Neural cell (in vitro differentiated cells): ENCODE measurements around the gene ARHGDIB. TPM values are rescaled to one million over a fixed set of nuclear protein-coding genes. Genes with fewer than 3 reads are reported as not detected.

Experiments
- H2AFZ ChIP-seq: fragments of 200-600, 300-800 bp; sonication (generic), shearing (Covaris generic); 2 replicates; pipeline ENCODE4 v1.6.0; 2014; ENCODE audit warnings: low read depth, mild to moderate bottlenecking, antibody characterized with exemption, low read length, moderate library complexity
- H3F3A ChIP-seq: fragments of 200-600 bp; shearing (Covaris generic); 2 replicates; pipeline ENCODE4 v1.6.1; 2016; ENCODE audit warnings: mild to moderate bottlenecking, moderate library complexity, mixed read lengths, antibody characterized with exemption, low read length; ENCODE audit not compliant: insufficient read depth, poor library complexity, severe bottlenecking
- H3K27ac ChIP-seq: fragments of 200-600, 300-800 bp; sonication (generic), shearing (Covaris generic); 2 replicates; pipeline ENCODE4 v1.5.1; 2014; ENCODE audit warnings: mild to moderate bottlenecking, low read length, moderate library complexity
- H3K27me3 ChIP-seq: fragments of 300-800, 200-600 bp; sonication (generic), shearing (Covaris generic); 2 replicates; pipeline ENCODE4 v1.6.0; 2014; ENCODE audit warnings: mild to moderate bottlenecking, low read depth, low read length, moderate library complexity; ENCODE audit not compliant: insufficient read depth
- H3K36me3 ChIP-seq: fragments of 300-800, 200-600 bp; sonication (generic), shearing (Covaris generic); 2 replicates; pipeline ENCODE4 v1.5.1; 2014; ENCODE audit warnings: mild to moderate bottlenecking, antibody characterized with exemption, low read length, moderate library complexity; ENCODE audit not compliant: insufficient read depth
- H3K4me2 ChIP-seq: fragments of 300-800, 200-600 bp; sonication (generic), shearing (Covaris generic); 2 replicates; pipeline ENCODE4 v1.6.0; 2014; ENCODE audit warnings: mild to moderate bottlenecking, low read length
- H3K4me3 ChIP-seq: fragments of 300-800, 200-600 bp; sonication (generic), shearing (Covaris generic); 2 replicates; pipeline ENCODE4 v1.5.1; 2014; ENCODE audit warnings: mild to moderate bottlenecking, low read length, moderate library complexity
- H3K79me2 ChIP-seq: fragments of 200-600 bp; shearing (Covaris generic); replicated peaks from 2 replicates; pipeline ENCODE4 v1.6.0; 2014; ENCODE audit warnings: mild to moderate bottlenecking, low read length, moderate library complexity; ENCODE audit not compliant: insufficient read depth
- H3K9ac ChIP-seq: fragments of 300-800, 200-600 bp; sonication (generic), shearing (Covaris generic); 2 replicates; pipeline ENCODE4 v1.6.1; 2016; ENCODE audit warnings: mild to moderate bottlenecking, low read length, mixed read lengths
- H3K9me2 ChIP-seq: fragments of 200-600 bp; shearing (Covaris generic); 2 replicates; pipeline ENCODE4 v1.6.1; 2016; ENCODE audit warnings: mild to moderate bottlenecking, low read length, mixed read lengths; ENCODE audit not compliant: insufficient read depth
- H3K9me3 ChIP-seq: fragments of 200-600, 300-800 bp; sonication (generic), shearing (Covaris generic); 2 replicates; pipeline ENCODE4 v1.6.1; 2016; ENCODE audit warnings: mild to moderate bottlenecking, mixed run types, low read length, moderate library complexity, mixed read lengths
- H4K20me1 ChIP-seq: fragments of 200-600 bp; shearing (Covaris generic); 2 replicates; pipeline ENCODE4 v1.6.1; 2016; ENCODE audit warnings: mild to moderate bottlenecking, mixed run types; ENCODE audit not compliant: insufficient read depth
- EP300 ChIP-seq: fragments of 450-650 bp; conservative IDR thresholded peaks from 2 replicates; pipeline ENCODE4 v1.6.1; 2014; ENCODE audit warnings: antibody characterized with exemption, mild to moderate bottlenecking, moderate library complexity; ENCODE audit not compliant: poor library complexity, severe bottlenecking
- EZH2 ChIP-seq: fragments of 200-600, 300-800 bp; shearing (Covaris generic), sonication (generic); IDR thresholded peaks from 2 replicates; pipeline ENCODE4 v1.6.1; 2014; ENCODE audit warnings: antibody characterized with exemption, low read length, borderline replicate concordance, mild to moderate bottlenecking; ENCODE audit not compliant: insufficient read depth, poor library complexity, severe bottlenecking
- MXI1 ChIP-seq: fragments of 450-650 bp; conservative IDR thresholded peaks from 2 replicates; pipeline ENCODE4 v1.6.1; 2014; ENCODE audit warnings: antibody characterized with exemption, mild to moderate bottlenecking; ENCODE audit not compliant: poor library complexity, severe bottlenecking
- POLR2AphosphoS5 ChIP-seq: IDR thresholded peaks from 2 replicates; pipeline ENCODE4 v1.6.1; 2012
- RAD21 ChIP-seq: fragments of 450-650 bp; conservative IDR thresholded peaks from 2 replicates; pipeline ENCODE4 v1.6.1; 2014; ENCODE audit warnings: antibody characterized with exemption, mild to moderate bottlenecking, moderate library complexity
- REST ChIP-seq: IDR thresholded peaks from 2 replicates; pipeline ENCODE4 v1.6.1; 2012; ENCODE audit warnings: borderline replicate concordance
- SMC3 ChIP-seq: fragments of 450-650 bp; conservative IDR thresholded peaks from 2 replicates; pipeline ENCODE4 v1.6.1; 2014; ENCODE audit warnings: antibody characterized with exemption, mild to moderate bottlenecking, moderate library complexity; ENCODE audit not compliant: poor library complexity
- TAF1 ChIP-seq: IDR thresholded peaks from 2 replicates; pipeline ENCODE4 v1.6.1; 2012; ENCODE audit warnings: low read depth
- polyA plus RNA-seq: library from polyadenylated mRNA; depleted of rRNA; stranded (reverse); fragments of >200 nt; gene quantifications from 2 replicates; pipeline ENCODE4 v1.2.3, GENCODE V29; 2014
- TF ChIP-seq, protein P1 (sequence below): fragments of 450-650 bp; IDR thresholded peaks from 2 replicates; pipeline ENCODE4 v1.5.1; 2014; ENCODE audit warnings: antibody characterized with exemption, mild to moderate bottlenecking, moderate library complexity; ENCODE audit not compliant: poor library complexity, severe bottlenecking

Gene ARHGDIB
- polyA plus RNA-seq, 1 donor from 2014 or later = 7.7 TPM

DNA sequence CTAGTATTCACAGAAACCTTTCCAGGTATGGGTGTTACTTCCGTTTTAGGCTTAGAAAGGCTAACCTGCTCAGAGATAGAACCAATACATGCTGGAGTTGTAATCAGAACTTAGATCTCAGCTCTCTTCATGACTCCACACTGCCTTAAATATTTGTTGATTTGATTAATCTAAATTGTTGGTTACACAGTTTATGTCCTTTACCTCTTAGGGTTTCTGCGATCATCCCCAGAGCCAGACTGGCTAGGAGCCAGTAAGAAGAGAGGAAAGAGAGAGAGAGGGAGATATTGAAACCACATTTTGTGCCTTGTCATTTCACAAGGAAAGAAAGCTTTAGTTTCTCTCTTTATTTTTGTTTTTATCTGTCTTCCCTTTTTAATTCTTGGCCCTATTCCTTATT is 58.9 kb downstream of the ARHGDIB start:
- Histone ChIP-seq H3K27ac (no peak overlapping the region), H2AFZ (no peak overlapping the region), H4K20me1 (no peaks in the 10 kb centered on the region), H3K4me2 (no peak overlapping the region), H3F3A (no peaks in the 10 kb centered on the region), H3K9me2 (no peaks in the 10 kb centered on the region), H3K4me3 (no peak overlapping the region), H3K9me3 (no peaks in the 10 kb centered on the region), H3K79me2 (no peaks in the 10 kb centered on the region), H3K36me3 (no peaks in the 10 kb centered on the region), H3K9ac (no peak overlapping the region), H3K27me3 (no peaks in the 10 kb centered on the region)
- TF ChIP-seq POLR2AphosphoS5 = no peak
- no peak for TF ChIP-seq EP300
- TF ChIP-seq TAF1 = no peak
- TF ChIP-seq EZH2 = no peak
- no peak for TF ChIP-seq RAD21
- TF ChIP-seq SMC3 = no peak

GRCh38 chr12:14901228-14901562 is 60.2 kb downstream of the ARHGDIB start:
- no peak overlapping the region for H3K4me2 ChIP-seq
- H3K27ac ChIP-seq = no peak overlapping the region
- H3K4me3 ChIP-seq = no peak overlapping the region
- no peaks in the 10 kb centered on the region for H3K27me3 ChIP-seq
- TF ChIP-seq EZH2 = no peak
- TF ChIP-seq POLR2AphosphoS5 = no peak
- TF ChIP-seq TAF1 = no peak
- TF ChIP-seq RAD21 = no peak
- no peak for TF ChIP-seq SMC3
- no peak for TF ChIP-seq MXI1
- TF ChIP-seq EP300 = no peak
- no peak for TF ChIP-seq REST
- TF ChIP-seq, protein P1, sequence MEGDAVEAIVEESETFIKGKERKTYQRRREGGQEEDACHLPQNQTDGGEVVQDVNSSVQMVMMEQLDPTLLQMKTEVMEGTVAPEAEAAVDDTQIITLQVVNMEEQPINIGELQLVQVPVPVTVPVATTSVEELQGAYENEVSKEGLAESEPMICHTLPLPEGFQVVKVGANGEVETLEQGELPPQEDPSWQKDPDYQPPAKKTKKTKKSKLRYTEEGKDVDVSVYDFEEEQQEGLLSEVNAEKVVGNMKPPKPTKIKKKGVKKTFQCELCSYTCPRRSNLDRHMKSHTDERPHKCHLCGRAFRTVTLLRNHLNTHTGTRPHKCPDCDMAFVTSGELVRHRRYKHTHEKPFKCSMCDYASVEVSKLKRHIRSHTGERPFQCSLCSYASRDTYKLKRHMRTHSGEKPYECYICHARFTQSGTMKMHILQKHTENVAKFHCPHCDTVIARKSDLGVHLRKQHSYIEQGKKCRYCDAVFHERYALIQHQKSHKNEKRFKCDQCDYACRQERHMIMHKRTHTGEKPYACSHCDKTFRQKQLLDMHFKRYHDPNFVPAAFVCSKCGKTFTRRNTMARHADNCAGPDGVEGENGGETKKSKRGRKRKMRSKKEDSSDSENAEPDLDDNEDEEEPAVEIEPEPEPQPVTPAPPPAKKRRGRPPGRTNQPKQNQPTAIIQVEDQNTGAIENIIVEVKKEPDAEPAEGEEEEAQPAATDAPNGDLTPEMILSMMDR = no peak
- no peaks in the 10 kb centered on the region for H3K36me3 ChIP-seq
- no peaks in the 10 kb centered on the region for H3K9me2 ChIP-seq
- no peak overlapping the region for H2AFZ ChIP-seq
- H4K20me1 ChIP-seq = no peaks in the 10 kb centered on the region
- no peak overlapping the region for H3K9ac ChIP-seq
- H3K9me3 ChIP-seq = no peaks in the 10 kb centered on the region
- no peaks in the 10 kb centered on the region for H3F3A ChIP-seq
- no peaks in the 10 kb centered on the region for H3K79me2 ChIP-seq
